ENCODE data around the gene MRPL10.

MRPL10 gene

DNA sequence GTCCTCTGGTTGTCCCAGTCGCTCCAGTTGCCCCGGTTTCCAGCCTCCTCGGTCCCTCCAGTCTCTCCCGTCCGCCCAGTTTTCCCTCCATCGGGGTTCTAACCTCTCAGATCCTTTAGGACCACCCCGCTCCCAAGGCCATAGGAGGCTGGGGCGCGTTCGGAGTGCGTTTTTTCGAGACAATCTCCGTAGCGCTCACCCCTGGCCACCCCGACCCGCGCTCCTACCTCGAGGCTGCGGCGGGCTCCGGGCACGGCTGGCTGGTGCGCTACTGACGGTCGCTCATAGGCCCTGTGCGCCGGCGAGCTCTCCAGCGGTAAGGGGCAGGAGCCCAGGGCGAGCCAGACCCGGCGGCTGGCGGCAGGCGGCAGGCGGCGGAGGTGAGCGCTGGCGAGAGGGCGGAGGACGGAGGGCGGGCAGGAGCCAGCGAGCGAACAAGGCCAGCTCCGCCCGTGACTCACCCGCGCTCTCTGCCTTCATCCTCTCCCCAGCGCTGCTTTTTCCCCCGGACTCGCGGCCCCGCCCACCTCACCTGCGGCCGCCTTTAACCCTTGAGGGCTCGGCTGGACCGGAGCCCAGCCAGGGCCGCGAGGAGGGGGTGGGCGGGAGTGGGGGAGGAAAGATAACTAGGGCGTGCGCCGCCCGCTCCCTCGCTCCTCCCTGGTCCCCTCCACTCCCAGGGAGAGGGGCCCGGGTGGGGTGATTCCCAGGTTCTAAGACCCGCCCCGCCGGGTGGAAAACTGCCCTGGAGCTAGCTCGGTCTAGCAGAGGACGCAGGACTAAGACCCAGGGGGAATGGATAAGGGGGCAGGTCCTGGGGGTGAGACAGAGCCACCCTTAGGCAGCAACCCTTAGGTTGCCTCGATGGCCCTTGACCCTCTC, 19.6 kb upstream of the MRPL10 start, which contains the start of gene SP6:
Gene SP6, minus strand, starts transcription at position 472 of the 882 bp plus-strand sequence. CDS start 2,734 bp downstream, outside the sequence.
- TF ChIP-seq, protein P1, sequence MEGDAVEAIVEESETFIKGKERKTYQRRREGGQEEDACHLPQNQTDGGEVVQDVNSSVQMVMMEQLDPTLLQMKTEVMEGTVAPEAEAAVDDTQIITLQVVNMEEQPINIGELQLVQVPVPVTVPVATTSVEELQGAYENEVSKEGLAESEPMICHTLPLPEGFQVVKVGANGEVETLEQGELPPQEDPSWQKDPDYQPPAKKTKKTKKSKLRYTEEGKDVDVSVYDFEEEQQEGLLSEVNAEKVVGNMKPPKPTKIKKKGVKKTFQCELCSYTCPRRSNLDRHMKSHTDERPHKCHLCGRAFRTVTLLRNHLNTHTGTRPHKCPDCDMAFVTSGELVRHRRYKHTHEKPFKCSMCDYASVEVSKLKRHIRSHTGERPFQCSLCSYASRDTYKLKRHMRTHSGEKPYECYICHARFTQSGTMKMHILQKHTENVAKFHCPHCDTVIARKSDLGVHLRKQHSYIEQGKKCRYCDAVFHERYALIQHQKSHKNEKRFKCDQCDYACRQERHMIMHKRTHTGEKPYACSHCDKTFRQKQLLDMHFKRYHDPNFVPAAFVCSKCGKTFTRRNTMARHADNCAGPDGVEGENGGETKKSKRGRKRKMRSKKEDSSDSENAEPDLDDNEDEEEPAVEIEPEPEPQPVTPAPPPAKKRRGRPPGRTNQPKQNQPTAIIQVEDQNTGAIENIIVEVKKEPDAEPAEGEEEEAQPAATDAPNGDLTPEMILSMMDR (IDR thresholded peaks at IDR 0.05; ENCODE audit: control insufficient read depth, extremely low read depth, insufficient read depth), result peak; percentile 50
- peak; percentile 46 for DNase-seq (ENCODE audit: low read depth)
- H3K4me3 ChIP-seq (ENCODE audit: low read depth, low read length), result peak within 1 kb of the TSS; percentile 58

DNA sequence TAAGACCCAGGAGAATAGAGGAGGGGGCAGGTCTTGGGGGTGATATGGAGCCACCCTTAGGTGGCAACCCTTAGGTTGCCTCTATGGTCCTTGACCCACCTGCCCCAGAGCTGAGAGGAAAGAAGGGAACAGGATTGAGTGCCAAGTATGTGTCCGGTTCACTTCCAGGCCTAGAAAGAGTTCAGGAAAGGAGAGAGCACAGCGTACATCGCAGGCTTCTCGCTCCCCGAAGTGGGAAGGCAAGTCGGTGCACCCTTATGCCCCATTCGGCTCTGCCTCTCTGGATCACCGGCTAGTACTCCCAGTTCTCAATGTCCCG, 19.0 kb upstream of the MRPL10 start:
- no peak for DNase-seq (ENCODE audit: low read depth)
- TF ChIP-seq, protein P1 (IDR thresholded peaks at IDR 0.05; ENCODE audit: control insufficient read depth, extremely low read depth, insufficient read depth), result no peak
- peak overlapping the region; percentile 58 for H3K4me3 ChIP-seq (ENCODE audit: low read depth, low read length)

DNA sequence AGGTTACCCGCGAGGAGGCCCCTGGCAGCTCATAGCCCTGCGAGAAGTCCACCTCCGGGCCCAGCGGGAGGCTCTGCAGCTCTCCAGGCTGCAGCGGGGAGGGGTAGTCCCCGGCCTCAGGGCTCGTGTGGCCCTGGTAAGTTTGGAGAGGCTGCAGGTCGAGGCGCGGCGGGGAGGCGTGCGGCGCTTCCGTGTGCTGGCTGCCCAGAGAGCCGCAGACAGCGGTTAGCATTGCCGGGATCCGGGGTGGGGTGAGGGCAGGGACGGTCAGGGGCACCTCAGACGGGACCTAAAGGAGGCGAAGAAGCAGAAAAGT, 16.8 kb upstream of the MRPL10 start:
- no peak overlapping the region for H3K4me3 ChIP-seq (ENCODE audit: low read depth, low read length)
- TF ChIP-seq, protein P1 (IDR thresholded peaks at IDR 0.05; ENCODE audit: control insufficient read depth, extremely low read depth, insufficient read depth), result no peak
- no peak for DNase-seq (ENCODE audit: low read depth)

DNA sequence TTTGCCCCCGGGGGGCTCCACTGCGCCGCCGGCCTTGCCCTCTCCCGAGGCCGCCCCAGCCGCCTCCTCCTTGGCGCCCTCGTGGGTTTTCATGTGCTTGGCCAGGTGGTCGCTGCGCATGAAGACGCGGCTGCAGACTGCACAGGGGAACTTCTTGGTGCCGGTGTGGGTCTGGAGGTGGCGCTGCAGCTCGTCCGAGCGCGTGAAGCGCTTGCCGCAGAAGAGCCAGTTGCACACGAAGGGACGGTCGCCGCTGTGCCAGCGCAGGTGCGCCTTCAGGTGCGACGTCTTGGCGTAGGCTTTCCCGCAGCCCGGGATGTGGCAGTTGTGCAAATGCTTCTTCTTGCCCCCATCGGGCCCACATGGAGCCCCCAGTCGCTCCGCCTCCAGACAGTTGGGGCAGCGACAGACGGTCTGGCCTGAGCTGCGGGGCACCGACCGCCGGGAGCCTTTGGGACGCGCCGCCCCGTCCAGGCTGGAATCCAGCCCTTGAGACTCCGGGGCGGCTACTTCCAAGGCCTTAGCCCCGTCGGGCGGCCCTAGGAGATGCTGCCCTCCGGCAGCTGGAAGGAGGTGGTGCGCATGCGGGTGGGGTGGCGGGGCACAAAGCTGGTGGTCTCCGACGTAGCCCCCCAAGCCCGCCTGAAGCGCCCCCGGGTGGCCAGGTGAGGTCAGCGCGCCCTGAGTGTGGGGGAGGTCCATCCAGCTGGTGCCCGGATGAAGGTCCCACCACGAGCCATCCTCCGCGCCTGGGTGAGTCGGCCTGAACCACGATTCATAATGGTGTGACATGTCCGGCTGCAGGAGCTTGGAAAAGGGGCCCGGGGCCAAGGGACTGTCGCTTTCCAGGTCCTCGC, 16.2 kb upstream of the MRPL10 start:
- no peak overlapping the region for H3K4me3 ChIP-seq (ENCODE audit: low read depth, low read length)
- no peak for DNase-seq (ENCODE audit: low read depth)
- TF ChIP-seq, protein P1 (IDR thresholded peaks at IDR 0.05; ENCODE audit: control insufficient read depth, extremely low read depth, insufficient read depth), result peak; percentile 44

DNA sequence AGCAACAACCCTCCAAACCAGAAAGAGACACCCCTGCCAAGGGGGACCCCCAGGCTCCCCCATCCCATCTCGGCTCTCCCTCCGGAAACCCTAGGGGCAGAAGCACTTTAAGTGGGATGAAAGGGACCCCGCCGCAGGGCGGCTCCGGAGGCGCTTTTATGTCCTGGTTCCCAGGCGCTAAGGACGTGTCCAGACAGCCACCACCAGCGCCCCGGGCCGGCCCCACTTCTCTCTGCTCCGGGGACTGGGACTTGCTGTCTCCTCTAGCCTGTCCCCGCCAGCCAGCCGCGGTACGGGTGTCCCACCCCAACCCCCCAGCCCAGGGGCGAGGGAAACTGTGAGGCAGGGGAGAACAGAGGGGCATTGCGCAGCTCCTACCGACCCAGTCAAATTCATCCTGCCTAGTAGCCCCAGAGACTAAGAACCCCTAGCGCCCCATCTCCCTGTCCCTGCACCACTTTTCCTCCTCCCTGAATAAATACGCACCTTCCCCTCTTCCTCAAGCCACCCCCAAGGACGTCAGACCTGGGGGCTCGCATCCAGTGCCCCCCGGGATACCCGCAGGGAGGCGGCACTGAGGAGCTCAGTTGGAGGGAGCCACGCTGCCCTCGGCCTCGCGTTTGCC, 15.5 kb upstream of the MRPL10 start:
- no peak overlapping the region for H3K4me3 ChIP-seq (ENCODE audit: low read depth, low read length)
- DNase-seq (ENCODE audit: low read depth), result no peak
- TF ChIP-seq, protein P1 (IDR thresholded peaks at IDR 0.05; ENCODE audit: control insufficient read depth, extremely low read depth, insufficient read depth), result no peak

DNA sequence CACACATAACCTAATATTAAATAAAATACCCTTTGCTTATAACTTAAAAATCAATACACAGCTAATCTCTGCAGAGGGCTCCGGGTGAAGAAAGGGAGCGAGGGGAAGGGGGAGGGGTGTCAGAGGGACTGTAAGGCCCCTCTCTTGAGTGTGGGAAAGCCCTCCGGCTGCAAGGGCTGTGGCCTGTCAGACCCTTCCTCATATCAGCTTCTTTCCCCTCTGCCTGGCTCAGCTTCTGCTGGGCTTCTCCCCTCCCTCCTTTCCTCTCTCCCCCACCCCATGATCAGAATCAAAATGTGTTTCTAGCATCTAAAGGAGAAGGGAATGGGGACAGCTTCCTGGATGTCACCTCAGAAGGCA, 14.4 kb upstream of the MRPL10 start:
- TF ChIP-seq, protein P1 (IDR thresholded peaks at IDR 0.05; ENCODE audit: control insufficient read depth, extremely low read depth, insufficient read depth), result no peak
- H3K4me3 ChIP-seq (ENCODE audit: low read depth, low read length), result no peak overlapping the region
- DNase-seq (ENCODE audit: low read depth), result no peak
